Mesendoderm (in vitro differentiated cells): ENCODE results near the gene CHTF8.
"Not testable (repeated sequence)": the region's sequence is repeated elsewhere in the genome, so short reads cannot be mapped to it uniquely, and the experiment has no call there.

ENCODE experiments used
- DNase-seq: peaks from one replicate; pipeline ENCODE4 v3.0.0; 2013
- H2AK5ac ChIP-seq: 2 replicates; pipeline ENCODE4 v1.6.1; 2013; ENCODE audit warnings: low read length, inconsistent platforms
- H2BK120ac ChIP-seq: 2 replicates; pipeline ENCODE4 v1.6.1; 2013; ENCODE audit warnings: low read depth, mild to moderate bottlenecking, low read length, moderate library complexity, mixed read lengths
- H2BK15ac ChIP-seq: replicated peaks from 2 replicates; pipeline ENCODE4 v1.6.1; 2013; ENCODE audit warnings: low read depth, mild to moderate bottlenecking, moderate library complexity
- H2BK5ac ChIP-seq: 2 replicates; pipeline ENCODE4 v1.6.1; 2013; ENCODE audit warnings: low read length, inconsistent platforms
- H3K18ac ChIP-seq: 2 replicates; pipeline ENCODE4 v1.6.1; 2013; ENCODE audit warnings: mild to moderate bottlenecking, low read length, mixed read lengths
- H3K23ac ChIP-seq: one replicate; pipeline ENCODE4 v1.6.1; 2013; ENCODE audit warnings: low read length
- H3K27ac ChIP-seq: 2 replicates; pipeline ENCODE4 v1.5.1; 2013; ENCODE audit warnings: low read depth, mild to moderate bottlenecking, inconsistent platforms, low read length, moderate library complexity
- H3K27me3 ChIP-seq: 2 replicates; pipeline ENCODE4 v1.6.1; 2013; ENCODE audit warnings: low read length, control low read depth, mild to moderate bottlenecking, inconsistent platforms; ENCODE audit not compliant: insufficient read depth, poor library complexity
- H3K36me3 ChIP-seq: 2 replicates; pipeline ENCODE4 v1.6.1; 2013; ENCODE audit warnings: low read length, inconsistent platforms; ENCODE audit not compliant: control insufficient read depth, insufficient read depth
- H3K4ac ChIP-seq: one replicate; pipeline ENCODE4 v1.6.1; 2013; ENCODE audit warnings: low read depth, mild to moderate bottlenecking, low read length, moderate library complexity
- H3K4me1 ChIP-seq: 2 replicates; pipeline ENCODE4 v1.6.1; 2013; ENCODE audit warnings: low read depth, low read length, inconsistent platforms; ENCODE audit not compliant: control insufficient read depth
- H3K4me2 ChIP-seq: 2 replicates; pipeline ENCODE4 v1.6.1; 2013; ENCODE audit warnings: low read length
- H3K4me3 ChIP-seq: 2 replicates; pipeline ENCODE4 v1.5.1; 2013; ENCODE audit warnings: mild to moderate bottlenecking, low read length
- H3K56ac ChIP-seq: one replicate; pipeline ENCODE4 v1.6.1; 2013; ENCODE audit warnings: low read length
- H3K79me1 ChIP-seq: 2 replicates; pipeline ENCODE4 v1.6.1; 2013; ENCODE audit warnings: low read length, inconsistent platforms
- H3K79me2 ChIP-seq: 2 replicates; pipeline ENCODE4 v1.6.1; 2013; ENCODE audit warnings: mild to moderate bottlenecking, low read length; ENCODE audit not compliant: control insufficient read depth, insufficient read depth
- H3K9ac ChIP-seq: 2 replicates; pipeline ENCODE4 v1.6.1; 2013; ENCODE audit warnings: low read length, inconsistent platforms
- H4K5ac ChIP-seq: one replicate; pipeline ENCODE4 v1.6.1; 2013; ENCODE audit warnings: low read length
- H4K8ac ChIP-seq: one replicate; pipeline ENCODE4 v1.6.1; 2013; ENCODE audit warnings: low read depth, mild to moderate bottlenecking, control low read depth, low read length, moderate library complexity
- WGBS: extraction: QIAGEN DNeasy Blood & Tissue Kit; methylation state at CpG from one replicate; pipeline ENCODE4 v1.1.7; 2013; ENCODE audit warnings: low lambda C conversion rate, missing lambda C conversion rate; ENCODE audit not compliant: insufficient coverage; ENCODE audit errors: extremely low coverage; 5-methylcytosine and 5-hydroxymethylcytosine counted together

Gene CHTF8

GRCh38 chr16:69131839-69132423 is 457 bp downstream of the CHTF8 start:
- peak; percentile 90 for DNase-seq
- peaks cover 16% of the 10 kb centered on the region for H3K79me1 ChIP-seq
- peak overlapping the region; percentile 68 for H2BK5ac ChIP-seq
- H3K4ac ChIP-seq: peak overlapping the region; percentile 99
- peak overlapping the region; percentile 95 for H4K5ac ChIP-seq
- H2AK5ac ChIP-seq: peak overlapping the region; percentile 95
- peaks cover 66% of the 10 kb centered on the region for H3K79me2 ChIP-seq
- WGBS: no CpG with 5 or more reads among the region's 53 CpGs
- peak overlapping the region; percentile 99 for H3K27ac ChIP-seq
- no peaks in the 10 kb centered on the region for H3K27me3 ChIP-seq
- H2BK15ac ChIP-seq: no peak overlapping the region
- H2BK120ac ChIP-seq: peak overlapping the region; percentile 66
- H3K23ac ChIP-seq: peak overlapping the region; percentile 48
- peaks cover 10% of the 10 kb centered on the region for H3K4me1 ChIP-seq
- H4K8ac ChIP-seq: peak overlapping the region; percentile 88
- H3K9ac ChIP-seq: peak overlapping the region; percentile 93
- peak overlapping the region; percentile 98 for H3K56ac ChIP-seq
- H3K18ac ChIP-seq: peak overlapping the region; percentile 95
- peaks cover 4% of the 10 kb centered on the region for H3K36me3 ChIP-seq
- H3K4me3 ChIP-seq: peak overlapping the region; percentile 92
- H3K4me2 ChIP-seq: peak overlapping the region; percentile 83

DNA sequence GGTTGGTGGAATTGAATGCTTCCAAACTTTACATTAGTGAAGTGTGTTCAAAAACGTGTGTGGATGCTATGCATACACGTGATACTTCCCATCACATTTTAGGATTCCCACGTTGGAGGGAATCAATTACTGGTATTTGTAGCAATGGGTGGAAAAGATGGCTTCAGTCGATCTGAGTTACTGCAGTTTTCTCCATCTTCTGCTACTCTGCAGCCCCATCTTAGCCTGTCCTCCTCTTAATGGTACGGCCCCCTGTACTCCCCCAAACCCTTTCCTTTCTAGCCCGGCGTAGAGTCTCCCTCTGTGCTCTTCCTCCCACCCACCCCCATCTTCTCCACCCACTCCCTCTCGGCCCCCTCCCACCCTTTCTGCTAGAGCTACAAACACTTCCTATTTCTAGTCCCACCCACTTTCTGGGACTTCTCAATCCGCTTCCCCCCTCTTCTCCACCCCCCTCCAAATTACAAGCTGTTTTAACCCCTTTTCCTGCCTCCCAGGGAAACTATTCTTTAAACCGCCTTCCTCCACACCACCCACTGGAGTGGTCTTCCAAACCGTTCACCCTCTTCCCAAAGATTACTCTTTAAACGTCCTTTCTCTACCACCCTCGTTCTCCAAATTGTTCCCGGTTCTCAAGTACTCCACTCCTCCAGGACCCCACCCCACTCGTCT is 1.1 kb downstream of the CHTF8 start:
- Histone ChIP-seq H2BK120ac (peak overlapping the region; percentile 21), H3K9ac (peak overlapping the region; percentile 96), H3K36me3 (no peaks in the 10 kb centered on the region), H3K4ac (peak overlapping the region; percentile 99), H2BK5ac (peak overlapping the region; percentile 68), H3K4me2 (peak overlapping the region; percentile 83), H4K8ac (peak overlapping the region; percentile 88), H3K79me1 (peaks cover 14% of the 10 kb centered on the region), H3K4me1 (peaks cover 10% of the 10 kb centered on the region), H3K27ac (peak overlapping the region; percentile 99), H4K5ac (peak overlapping the region; percentile 95), H2BK15ac (no peak overlapping the region), H3K56ac (peak overlapping the region; percentile 98), H3K4me3 (peak overlapping the region; percentile 92), H3K79me2 (peaks cover 62% of the 10 kb centered on the region), H3K18ac (peak overlapping the region; percentile 95), H3K27me3 (no peaks in the 10 kb centered on the region), H2AK5ac (peak overlapping the region; percentile 95), H3K23ac (peak overlapping the region; percentile 48)
- peak; percentile 77 for DNase-seq
- no CpG with 5 or more reads among the region's 15 CpGs for WGBS

DNA sequence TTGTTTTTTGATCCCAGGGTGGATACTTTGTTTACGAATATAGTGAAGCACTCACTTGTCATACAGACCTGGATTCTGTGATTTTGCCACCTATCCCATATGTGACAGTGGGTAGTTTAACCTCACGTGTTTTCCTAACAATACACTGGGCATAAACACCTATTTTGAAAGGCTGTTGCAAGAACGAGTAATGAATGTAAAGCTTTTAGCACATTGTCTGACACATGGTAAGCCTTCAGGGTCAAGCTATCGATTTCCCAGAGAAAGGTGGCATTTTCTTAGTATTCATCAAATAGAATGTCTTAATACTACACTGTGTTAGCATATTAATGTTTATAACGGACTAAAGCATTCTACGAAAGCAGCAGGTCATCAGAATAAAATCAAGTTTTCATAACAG is 1.9 kb downstream of the CHTF8 start:
- peak overlapping the region; percentile 92 for H3K56ac ChIP-seq
- H3K27me3 ChIP-seq: no peaks in the 10 kb centered on the region
- no peak overlapping the region for H3K4me3 ChIP-seq
- H3K27ac ChIP-seq: no peak overlapping the region
- H3K79me2 ChIP-seq: peaks cover 57% of the 10 kb centered on the region
- no peak overlapping the region for H2BK15ac ChIP-seq
- H4K8ac ChIP-seq: no peak overlapping the region
- no peak overlapping the region for H4K5ac ChIP-seq
- peaks cover 16% of the 10 kb centered on the region for H3K79me1 ChIP-seq
- H3K4me1 ChIP-seq: peaks cover 10% of the 10 kb centered on the region
- peak overlapping the region; percentile 96 for H3K9ac ChIP-seq
- no peak overlapping the region for H3K4ac ChIP-seq
- H2AK5ac ChIP-seq: no peak overlapping the region
- H3K23ac ChIP-seq: no peak overlapping the region
- no CpG with 5 or more reads among the region's 6 CpGs for WGBS
- H2BK120ac ChIP-seq: no peak overlapping the region
- H3K4me2 ChIP-seq: no peak overlapping the region
- DNase-seq: no peak
- no peak overlapping the region for H3K18ac ChIP-seq
- no peak overlapping the region for H2BK5ac ChIP-seq
- H3K36me3 ChIP-seq: no peaks in the 10 kb centered on the region

DNA sequence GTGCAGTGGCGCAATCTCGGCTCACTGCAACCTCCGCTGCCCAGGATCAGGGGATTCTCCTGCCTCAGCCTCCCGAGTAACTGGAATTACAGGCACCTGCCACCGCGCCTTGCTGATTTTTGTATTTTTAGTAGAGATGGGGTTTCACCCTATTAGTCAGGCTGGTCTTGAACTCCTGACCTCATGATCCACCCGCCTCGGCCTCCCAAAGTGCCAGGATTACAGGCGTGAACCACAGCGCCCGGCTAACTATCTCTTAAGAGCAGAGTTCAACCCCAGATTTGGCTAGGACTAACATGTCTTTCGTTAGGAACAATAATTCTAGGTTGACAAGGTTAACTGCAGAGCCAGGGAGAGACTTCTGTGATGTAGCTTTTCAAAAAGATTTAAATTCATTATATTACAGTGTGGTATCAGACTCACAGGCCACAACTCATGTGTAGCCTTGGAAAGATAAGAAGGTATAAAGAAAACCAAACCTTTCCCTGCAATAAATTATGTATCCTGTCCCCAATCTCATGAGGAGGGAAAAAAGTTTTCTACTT is 4.3 kb downstream of the CHTF8 start:
- H3K4me3 ChIP-seq: no peak overlapping the region
- H4K8ac ChIP-seq: no peak overlapping the region
- H2BK5ac ChIP-seq: no peak overlapping the region
- no peak overlapping the region for H3K18ac ChIP-seq
- H3K23ac ChIP-seq: no peak overlapping the region
- peaks cover 36% of the 10 kb centered on the region for H3K79me2 ChIP-seq
- no peaks in the 10 kb centered on the region for H3K36me3 ChIP-seq
- no peak overlapping the region for H3K9ac ChIP-seq
- H3K27me3 ChIP-seq: no peaks in the 10 kb centered on the region
- H4K5ac ChIP-seq: no peak overlapping the region
- no peak overlapping the region for H2BK120ac ChIP-seq
- H2BK15ac ChIP-seq: no peak overlapping the region
- no peak overlapping the region for H3K56ac ChIP-seq
- peaks cover 11% of the 10 kb centered on the region for H3K79me1 ChIP-seq
- H3K4me1 ChIP-seq: peaks cover 3% of the 10 kb centered on the region
- WGBS: no CpG with 5 or more reads among the region's 12 CpGs
- no peak overlapping the region for H3K4me2 ChIP-seq
- H3K27ac ChIP-seq: no peak overlapping the region
- no peak for DNase-seq
- no peak overlapping the region for H2AK5ac ChIP-seq
- H3K4ac ChIP-seq: no peak overlapping the region

DNA sequence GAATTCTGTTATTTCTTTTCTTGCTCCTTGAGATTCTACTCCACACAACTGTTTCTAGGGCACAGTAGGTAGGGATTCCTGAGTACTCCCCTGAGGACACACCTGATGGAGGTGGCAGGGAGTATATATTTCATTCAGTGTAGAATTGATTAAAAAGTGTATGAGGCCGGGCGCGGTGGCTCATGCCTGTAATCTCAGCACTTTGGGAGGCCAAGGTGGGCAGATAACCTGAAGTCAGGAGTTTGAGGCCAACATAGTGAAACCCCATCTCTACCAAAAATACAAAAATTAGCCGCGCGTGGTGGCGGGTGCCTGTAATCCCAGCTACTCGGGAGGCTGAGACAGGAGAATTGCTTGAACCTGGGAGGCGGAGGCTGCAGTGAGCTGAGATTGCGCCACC is 5.6 kb downstream of the CHTF8 start:
- H3K18ac ChIP-seq, H3K56ac ChIP-seq, H3K27ac ChIP-seq, H3K9ac ChIP-seq, H3K27me3 ChIP-seq, H4K8ac ChIP-seq, H2BK15ac ChIP-seq, H3K4me3 ChIP-seq, H2BK120ac ChIP-seq, H2AK5ac ChIP-seq, H3K4me2 ChIP-seq, DNase-seq, H3K36me3 ChIP-seq, H4K5ac ChIP-seq, H3K4me1 ChIP-seq, H2BK5ac ChIP-seq, H3K23ac ChIP-seq, H3K4ac ChIP-seq: not testable (repeated sequence)
- WGBS: no CpG with 5 or more reads among the region's 10 CpGs
- Histone ChIP-seq H3K79me1 (peaks cover 11% of the 10 kb centered on the region), H3K79me2 (peaks cover 32% of the 10 kb centered on the region)
